GM12801 (cell line): ENCODE data around the gene ATXN7L1.

Source experiments
- TF ChIP-seq, protein P1 (sequence below): IDR thresholded peaks from one replicate; pipeline ENCODE4 v1.5.1; 2011; ENCODE audit warnings: control low read depth; ENCODE audit not compliant: insufficient read length; ENCODE audit errors: extremely low read depth

ATXN7L1 gene

DNA sequence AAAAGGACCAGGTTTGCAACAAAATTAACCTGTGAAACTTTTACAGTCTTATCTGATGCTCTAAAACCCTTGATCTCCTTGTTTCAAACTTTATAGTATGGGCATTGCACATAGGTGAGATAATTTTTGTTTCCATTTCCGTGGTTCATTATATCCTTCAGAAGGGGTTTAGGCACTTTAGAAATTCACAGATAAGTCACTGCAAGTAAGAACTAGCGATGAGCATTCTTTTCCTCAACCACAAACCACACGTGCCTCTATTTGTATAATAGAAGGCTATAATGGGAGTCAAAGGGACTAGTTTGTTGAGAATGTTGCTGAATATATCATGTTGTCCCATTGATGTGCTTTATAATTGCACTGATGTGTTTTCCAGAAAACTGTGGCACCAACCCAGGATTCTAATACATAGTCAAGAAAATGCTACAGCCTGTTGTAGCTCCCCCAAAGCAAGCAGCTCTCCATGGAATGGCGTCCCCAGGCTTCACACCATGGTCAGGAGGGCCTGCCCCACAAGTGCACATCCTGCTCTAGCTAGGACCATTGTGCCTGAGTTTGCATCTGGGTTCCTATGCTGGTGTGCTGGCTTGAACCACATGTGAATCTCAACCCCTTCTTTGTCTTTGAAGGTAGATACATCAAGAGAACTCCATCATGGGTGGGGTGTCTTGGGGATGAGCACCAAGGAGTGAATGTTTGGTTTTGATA lies 14.0 kb upstream of the ATXN7L1 start:
- TF ChIP-seq, protein P1, sequence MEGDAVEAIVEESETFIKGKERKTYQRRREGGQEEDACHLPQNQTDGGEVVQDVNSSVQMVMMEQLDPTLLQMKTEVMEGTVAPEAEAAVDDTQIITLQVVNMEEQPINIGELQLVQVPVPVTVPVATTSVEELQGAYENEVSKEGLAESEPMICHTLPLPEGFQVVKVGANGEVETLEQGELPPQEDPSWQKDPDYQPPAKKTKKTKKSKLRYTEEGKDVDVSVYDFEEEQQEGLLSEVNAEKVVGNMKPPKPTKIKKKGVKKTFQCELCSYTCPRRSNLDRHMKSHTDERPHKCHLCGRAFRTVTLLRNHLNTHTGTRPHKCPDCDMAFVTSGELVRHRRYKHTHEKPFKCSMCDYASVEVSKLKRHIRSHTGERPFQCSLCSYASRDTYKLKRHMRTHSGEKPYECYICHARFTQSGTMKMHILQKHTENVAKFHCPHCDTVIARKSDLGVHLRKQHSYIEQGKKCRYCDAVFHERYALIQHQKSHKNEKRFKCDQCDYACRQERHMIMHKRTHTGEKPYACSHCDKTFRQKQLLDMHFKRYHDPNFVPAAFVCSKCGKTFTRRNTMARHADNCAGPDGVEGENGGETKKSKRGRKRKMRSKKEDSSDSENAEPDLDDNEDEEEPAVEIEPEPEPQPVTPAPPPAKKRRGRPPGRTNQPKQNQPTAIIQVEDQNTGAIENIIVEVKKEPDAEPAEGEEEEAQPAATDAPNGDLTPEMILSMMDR: no peak

DNA sequence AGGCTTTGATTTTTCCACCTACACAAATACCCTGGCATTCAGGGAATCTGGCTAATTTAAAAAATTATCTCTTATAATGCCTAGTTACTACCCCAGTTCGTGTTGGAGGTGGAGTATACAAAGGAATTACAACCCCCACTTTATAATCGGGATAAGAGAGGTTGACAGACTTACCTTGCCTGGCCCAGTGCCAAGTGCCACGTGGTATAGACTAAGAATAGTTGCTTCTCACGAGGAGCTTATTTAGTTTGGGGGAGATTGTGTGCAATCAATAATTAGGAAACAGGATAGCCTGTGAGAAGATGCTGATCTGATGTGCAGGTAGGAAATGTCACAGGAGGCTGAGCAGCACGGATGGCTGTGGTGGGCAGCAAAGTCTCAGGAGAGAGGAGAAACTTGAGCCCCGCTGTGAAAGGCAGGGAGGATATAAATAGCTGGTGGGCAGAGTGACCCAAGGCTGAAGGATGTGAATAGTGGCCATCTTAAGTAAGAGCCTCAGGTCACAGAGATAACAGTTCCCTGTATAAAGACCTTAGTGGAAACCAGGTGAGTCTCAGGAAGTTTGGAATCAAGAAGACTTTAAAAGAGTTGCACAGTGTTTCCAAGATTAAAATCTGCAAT lies 11.3 kb upstream of the ATXN7L1 start:
- TF ChIP-seq, protein P1: no peak

DNA sequence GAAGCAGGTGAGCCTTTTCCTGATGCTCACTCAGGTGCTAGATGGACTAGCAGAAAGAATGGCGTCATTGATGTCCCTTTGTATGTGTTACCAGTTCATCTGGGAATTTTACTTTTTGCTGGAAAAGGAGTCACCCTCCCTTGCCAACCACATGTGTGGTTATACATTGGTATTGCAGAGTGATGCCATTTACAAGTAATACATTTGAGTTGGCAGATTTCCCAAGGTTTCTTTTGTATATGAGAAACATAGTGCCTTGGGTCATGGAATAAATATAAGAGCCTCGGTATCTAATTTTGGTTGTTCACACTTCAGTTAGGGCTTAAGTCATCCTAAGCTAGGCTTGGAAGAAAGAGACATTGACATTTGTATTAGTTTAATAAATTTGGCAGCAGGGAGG lies 10.4 kb upstream of the ATXN7L1 start:
- TF ChIP-seq, protein P1: no peak

DNA sequence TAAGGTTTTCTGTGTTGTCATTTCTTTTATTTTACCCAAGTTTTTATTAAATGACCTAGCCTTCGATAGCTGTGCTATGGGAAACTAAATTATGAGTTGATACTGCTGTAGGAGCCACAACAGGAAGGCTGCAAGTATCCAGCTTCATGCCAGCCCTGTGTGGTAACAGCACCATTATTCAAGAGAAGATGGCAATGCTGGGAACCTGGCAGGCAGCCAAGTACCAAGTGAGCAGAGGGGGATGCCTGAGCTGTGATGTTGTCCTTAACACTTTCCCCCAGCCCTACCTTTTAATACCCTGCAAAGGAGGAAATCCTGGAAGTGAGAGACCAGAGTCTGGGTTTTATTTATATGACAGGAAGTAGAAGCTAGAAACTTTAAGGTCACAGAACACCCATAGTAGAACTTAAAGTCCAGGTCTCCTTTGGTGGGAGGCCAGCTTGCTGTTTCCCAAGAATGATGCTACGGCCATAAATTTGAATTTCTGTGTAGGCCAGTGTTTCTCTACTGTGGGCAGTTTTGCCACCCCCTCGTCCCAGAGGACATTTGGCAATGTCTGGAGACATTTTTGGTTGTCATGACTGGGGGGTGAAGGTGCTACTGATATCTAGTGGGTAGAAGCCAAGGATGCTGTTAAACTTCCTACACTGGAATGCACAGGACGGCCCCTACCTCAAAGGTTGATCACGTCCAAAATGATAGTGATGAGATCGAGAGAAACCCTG lies 9.2 kb upstream of the ATXN7L1 start:
- TF ChIP-seq, protein P1: no peak

DNA sequence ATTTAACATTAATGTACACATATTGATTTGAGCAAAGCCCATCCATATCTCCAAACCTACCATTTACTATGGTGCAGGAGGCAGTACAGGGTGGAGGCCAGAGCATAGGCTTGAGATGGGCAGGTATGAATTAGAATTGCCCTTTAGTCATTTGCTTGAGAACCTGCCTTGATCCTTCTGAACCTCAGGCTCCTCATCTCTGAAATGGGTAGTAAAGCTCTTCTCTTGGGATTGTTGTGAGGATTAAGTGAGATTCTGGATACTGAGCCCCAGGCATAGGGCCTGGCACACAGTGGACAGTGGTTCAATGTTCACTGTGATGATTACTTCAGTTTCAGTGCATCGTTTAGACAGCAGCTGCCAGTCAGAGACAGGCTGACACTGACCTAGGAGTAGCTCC lies 5.0 kb upstream of the ATXN7L1 start:
- TF ChIP-seq, protein P1: no peak

DNA sequence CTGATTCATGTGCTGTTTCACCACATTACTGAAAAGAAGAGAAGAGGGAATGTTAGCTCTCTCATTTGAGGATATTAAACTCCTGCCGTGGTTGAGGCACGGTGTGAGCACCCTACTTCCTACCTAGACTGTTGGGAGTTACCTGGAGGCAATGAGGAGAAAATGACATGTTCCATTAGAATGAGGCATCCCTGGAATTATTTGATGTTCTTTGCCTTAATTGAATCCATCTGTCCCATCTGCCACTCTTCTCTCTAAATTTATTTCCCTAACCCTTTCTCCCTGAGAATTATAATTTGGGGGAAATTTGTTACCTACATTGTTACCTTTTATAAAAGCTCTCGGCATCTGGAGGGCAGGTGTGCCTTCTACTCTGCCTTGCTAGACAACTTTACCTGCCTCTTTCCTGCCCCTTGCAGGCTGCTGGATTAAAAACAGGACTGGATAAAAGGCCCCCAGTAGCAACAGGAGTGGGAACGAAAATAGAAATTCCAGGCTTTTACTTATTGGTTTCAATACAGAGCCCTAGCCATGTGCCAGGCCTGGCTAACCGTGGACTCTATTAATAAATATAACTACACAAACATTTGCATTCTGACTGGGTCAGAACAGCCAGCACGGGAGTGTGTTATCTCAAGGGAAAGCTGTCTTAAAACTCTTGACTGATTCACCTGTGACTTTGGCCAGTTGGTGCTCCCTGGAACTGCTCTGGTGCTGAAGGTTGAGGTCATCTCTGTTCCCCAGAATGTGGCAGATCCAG lies 4.4 kb upstream of the ATXN7L1 start:
- TF ChIP-seq, protein P1: no peak

DNA sequence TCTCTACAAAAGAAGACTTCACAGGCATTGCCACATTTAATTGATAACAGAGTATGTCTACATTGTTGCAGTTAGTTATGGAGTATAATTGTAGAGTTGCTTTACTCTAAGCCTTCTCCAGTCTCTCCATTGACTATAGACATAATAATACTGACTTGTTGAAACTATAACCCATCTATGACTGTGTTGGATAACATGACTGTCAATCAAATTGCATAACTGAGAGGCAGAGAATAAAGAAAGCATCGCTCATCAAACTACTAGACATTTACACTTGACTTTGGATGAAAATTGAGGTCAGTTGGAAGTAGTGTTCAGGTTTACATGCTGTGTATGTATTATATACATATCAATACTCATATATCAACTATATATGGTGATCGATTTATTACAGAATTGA lies 3.4 kb upstream of the ATXN7L1 start:
- TF ChIP-seq, protein P1: no peak
